GM04504 (cell line): Measurements from ENCODE around the gene PPT1.
A peak's percentile ranks its signal among the peaks of the same experiment; 100 is the strongest.
"Not testable (repeated sequence)": the region's sequence is repeated elsewhere in the genome, so short reads cannot be mapped to it uniquely, and the experiment has no call there.

Experiments used
- DNase-seq: peaks from one replicate; pipeline ENCODE4 v3.0.0-alpha.2; 2012; ENCODE audit warnings: low read depth

The PPT1 gene

DNA sequence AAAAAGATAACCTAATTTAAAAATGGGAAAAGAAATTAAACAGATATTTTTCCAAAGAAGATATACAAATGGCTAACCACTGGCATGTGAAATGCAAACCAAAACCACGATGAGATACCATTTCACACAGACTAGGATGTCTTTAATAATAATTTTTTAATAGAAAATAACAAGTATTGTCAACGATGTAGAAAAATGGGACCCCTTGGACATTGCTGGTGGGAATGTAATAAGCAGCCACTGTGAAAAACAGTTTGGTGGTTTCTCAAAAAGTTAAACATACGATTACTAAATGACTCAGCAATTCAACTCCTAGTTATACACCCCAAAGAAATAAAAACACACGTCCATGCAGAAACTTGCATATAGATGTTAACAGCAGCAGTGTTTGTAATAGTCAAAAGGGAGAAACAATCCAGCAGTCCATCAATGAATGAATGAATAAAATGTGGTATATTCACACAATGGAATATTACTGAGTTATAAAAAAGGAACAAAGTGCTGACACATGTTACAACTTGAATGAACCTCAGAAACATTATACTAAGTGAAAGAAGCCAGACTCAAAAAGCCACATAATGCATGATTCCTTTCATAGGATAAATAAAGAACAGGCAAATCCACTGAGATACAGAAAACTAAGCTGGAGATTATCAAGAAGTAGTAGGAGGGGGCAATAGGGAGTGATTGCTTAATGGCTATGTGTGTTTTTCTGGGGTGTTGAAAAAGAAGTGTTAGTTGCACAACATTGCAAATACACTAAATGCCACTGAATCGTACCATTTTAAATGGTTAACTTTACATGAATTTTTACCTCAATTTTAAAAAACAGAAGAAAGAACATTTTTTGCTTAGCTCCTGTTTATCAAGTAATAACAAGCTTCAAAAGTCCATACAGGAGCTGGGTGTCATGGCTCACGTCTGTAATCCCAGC, 4.1 kb downstream of the PPT1 start:
- DNase-seq: no peak

DNA sequence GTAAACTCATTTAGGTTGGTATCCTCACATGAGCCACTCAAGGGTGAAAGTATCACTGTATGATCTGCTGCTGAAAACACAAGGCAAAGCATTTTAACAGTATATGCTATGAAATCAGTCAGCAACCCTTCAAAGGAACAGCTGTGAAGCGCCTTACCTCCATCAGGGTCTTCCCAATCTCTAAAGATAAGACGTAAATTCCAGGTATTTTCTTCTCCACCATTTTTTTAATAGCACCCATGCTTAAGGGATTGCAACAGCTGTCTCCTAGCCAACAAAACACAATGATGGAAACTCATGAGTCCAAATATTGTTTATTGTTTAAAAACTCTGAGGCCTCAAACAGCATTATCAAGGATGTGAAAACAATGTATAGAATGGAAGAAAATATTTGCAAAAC, 4.8 kb downstream of the PPT1 start:
- no peak for DNase-seq

DNA sequence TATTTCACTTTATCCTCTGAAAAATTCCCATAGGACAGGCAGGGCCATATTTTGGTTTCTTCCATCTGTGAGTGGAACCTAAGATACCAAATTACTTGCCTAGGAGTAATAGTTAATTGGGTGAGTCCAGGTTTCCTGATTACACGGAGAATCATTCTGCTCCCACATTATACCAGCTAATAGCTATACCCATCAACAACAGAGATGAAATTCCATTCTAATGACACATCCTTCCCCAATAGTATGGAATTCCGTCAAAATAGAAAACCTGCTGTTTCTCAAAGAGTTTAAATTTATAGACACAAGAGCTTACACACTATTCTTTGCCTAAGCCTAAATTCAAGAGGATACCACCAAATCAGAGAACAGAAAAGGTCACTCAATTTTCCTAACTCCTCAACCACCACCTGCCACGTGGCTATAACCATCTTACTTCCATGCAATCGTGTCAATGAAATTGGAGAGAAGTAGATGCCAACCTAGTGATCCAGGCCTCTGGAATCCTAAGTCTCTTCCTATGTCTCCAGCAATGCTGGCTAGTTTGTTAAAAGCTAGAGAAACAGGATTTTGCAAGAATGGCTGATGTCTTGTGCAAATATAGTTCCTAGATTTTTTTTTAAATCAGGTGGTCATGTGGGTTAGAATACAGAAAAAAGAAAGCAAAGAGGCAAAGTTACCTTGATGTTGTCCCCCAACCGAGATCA, 6.2 kb downstream of the PPT1 start:
- DNase-seq: no peak

DNA sequence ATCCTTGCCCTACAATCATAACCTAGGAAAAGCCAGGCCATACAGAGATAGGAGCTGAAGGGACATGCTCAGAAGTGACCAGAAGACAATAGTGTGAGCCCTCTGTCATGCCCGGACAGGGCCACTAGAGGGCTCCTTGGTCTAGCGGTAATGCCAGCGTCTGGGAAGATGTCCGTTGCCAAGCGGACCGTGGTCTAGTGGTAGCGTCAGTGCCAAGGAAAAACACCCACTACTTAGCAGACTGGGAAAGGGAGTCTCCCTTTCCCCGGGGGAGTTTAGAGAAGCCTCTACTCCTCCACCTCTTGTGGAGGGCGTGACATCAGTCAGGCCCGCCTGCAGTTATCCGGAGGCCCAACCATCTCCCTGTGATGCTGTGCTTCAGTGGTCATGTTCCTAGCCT, 12.3 kb downstream of the PPT1 start:
- not testable (repeated sequence) for DNase-seq

DNA sequence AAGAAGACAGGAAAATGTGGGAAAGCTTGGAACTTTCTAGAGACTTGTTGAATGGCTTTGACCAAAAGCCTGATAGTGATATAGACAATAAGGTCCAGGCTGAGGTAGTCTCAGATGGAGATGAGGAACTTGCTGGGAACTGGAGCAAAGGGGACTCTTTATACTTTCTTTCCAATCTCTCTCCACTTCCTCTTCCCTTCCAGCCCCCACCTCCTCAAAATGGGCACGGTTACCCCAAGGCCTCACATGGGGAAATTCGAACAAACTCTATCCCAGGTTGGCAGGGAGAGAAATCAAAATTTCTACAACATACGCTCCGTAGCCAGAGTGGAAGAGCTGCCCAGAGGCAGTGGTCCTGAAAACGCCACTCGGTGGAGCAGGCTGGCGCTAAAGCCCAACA, 15.2 kb downstream of the PPT1 start:
- DNase-seq: no peak

DNA sequence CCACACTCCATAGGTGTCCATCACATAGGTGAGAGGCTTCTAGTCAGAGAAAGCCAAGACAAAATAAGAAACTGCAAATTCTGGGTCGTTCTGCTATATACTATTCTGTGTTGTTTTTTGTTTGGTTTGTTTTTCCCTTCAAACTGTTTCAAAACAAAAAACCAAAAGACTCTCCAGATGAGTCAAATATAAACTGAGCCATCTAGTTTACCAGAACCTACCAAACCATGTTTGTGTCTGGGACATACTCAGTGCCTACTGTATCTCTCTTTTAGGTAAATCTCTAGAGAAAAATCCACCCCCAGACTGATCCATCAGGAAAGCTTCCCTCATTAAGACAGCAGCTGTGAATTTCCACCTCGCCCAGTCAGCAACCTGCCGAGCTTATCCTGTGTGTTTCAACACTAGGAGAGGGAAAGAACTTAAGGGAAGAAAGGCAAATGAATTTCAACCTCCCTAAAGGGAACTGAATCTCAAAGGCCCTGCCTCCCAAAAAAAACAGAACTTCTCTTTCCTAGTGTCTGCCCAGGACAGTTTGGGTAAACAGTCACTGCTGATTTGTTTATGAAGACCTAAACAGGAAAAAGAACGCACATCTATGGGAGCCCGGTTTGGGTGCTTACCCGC, 17.2 kb downstream of the PPT1 start:
- no peak for DNase-seq

DNA sequence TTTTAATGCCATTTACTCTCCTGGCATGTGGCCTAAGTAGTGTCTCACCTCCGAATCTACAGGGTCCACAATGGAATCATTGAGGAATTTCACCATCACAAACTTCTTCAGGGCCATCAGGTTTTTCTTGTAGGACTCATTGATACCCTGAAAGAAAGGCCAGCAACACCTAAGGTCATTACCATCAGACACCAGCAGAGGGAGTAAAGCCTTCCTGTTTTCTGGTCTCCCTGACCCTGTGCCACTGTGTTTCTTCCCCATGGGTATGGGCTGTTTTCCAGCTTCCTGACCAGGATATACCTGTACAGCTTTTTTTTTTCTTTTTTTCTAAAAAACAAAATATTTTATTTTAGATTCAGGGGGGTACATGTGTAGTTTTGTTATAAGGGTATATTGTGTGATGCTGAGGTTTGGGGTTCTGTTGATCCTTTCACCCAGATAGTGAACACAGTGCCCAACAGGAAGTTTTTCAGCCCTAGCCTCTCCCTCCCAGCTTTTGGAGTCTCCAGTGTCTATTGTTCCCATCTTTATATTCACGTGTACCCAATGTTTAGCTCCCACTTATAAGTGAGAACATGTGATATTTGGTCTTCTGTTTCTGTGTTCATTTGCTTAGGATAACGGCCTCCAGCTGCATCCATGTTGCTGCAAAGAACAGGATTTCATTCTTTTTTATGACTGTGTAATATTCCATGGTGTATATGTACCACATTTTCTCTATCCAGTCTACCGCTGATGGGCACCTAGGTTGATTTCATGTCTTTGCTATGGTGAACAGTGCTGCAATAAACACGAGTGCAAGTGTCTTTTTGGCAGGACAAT, 18.3 kb downstream of the PPT1 start:
- DNase-seq: peak; percentile 24

DNA sequence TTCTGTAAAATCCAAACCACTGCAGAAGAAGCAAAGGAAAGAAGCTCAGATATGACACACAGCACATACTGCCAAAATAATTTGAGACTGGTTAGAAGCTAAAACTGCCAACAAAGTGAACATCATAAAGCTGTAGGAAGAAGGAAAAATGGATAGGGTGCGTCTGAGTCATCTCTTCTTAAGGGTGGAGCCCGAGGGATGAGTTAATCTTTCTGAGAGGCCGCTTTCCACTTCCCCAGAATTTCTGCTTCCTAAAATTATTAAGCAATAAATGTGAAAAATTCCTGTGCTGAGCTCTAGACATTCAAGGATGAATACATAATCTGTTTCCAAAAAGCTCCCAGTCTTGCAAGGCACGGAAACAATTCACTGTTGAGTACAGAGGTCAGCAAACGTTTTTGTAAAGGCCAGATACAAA, 20.1 kb downstream of the PPT1 start:
- DNase-seq: peak; percentile 88

DNA sequence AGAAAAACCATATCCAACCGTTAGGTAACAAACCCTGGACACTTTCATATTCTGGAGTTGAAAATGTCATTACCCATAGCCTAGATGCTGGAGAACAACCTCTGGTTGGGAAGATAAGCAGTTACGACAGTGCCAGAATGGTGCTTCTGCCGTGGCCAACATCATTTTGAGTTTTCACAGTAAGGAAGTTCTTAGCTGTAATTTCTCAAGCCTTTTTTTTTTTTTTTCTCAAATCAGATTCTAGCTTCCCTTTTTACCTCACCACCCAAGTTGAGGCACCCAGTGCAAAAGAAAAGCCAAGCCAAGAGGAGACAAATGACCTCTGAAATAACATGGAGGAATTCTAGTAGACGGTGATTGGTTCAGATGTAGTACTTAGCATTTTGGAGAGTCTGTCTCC, 21.8 kb downstream of the PPT1 start:
- DNase-seq: no peak

DNA sequence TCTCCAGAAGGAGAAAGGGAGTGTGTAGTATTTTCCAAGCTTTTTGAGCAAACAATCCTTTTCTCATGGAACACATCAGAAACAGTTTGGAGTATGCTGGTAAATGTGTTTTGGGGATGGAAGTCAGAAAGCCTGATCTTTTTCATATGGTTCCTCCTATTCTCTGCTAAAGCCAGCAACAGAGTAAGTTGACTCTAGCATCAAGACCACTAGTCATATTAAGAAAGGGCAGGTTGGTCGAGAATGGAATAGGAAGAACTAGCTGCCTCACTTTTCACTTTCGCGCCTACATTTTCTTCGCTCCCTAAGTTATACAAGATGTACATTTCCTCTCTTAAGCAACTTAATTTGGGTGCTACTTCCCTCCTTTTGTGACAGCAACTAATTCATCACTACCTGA, 24.0 kb downstream of the PPT1 start:
- no peak for DNase-seq

DNA sequence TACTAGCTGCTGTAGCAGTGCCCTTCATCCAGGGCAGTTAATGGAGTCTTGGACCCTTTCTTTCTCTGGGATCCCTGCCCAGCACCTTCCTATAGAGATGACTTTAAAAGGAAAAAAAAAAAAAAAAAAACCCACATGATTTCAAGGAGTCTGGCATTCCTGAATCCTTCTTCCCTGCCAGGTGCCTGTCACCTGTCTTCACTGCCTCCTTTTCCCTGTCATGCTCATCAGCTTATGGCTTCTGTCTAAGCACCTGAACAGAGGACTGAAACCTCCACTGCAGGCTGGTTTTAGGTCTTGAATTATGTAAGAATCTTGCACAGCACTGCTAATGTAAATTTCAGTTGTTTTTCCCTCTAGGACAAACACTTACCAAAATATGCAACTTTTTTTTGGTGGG, 24.9 kb downstream of the PPT1 start:
- no peak for DNase-seq

DNA sequence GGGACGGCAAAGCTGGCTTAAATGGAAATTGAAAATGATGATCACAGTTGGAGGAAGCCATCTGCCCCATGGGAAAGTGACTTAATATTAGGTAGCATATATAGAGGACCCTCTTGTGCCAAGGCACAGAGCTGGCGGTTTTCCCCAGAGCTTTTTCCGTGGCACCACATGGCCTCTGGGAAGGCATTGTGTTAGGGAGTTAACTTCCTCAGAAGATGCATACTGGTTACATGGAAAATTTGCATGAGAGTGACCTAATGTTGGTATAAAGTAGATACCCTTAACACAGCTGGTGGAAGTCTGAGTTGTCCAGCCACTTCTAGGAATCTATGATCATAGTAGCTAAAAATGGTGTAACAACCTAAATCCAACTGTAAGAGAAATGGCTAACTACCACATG, 29.2 kb downstream of the PPT1 start:
- DNase-seq: no peak

DNA sequence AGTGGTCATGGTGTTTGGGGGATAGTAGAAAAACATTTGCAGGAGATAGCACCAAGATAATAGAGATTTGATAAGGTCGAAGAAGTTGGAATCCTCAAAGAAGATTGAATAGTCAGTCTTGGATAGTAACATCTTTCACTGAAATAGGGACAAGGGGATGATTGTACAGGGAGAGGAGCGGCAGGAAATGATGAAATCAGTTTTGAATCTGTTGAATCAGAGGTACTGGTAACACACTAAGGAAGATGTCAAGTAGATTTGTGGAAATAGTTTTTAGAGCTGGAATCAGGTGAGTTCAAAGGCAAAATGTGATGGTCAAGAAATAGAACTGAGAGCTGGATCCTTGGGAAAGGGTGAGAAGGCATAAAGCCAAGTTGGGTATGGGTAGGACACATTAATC, 30.0 kb downstream of the PPT1 start:
- DNase-seq: no peak

DNA sequence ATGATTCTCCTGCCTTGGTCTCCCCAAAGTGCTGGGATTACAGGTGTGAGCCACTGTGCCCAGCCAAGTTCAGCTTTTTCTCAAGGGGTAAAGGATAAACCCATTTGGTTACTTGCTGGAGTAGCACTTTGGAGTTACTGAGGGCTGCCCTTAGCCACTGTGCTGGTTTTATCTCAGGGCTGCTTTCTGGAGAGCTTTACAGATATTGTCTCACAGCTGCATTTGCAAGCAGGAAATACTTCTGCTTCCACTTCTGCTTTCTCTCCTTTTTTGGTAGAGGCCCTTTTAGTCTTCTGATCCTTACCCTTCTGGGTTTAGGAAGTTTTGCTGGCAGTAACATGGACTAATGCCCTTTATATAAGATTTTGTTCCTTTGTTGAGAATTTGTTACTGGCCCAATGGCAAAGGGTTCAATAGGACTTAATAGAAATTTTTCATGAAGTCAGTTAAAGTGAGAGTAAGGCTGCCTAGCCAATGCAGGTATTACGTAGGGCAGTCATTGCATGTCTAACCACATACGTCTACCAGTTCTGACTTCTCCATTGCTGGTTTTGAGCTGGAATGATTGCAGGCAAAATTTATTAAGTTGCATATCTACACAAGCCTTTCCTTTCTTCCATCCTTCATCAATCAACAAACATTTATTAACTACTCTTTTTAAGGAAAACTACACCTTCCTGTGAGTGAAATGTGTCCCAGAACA, 32.1 kb downstream of the PPT1 start:
- no peak for DNase-seq

DNA sequence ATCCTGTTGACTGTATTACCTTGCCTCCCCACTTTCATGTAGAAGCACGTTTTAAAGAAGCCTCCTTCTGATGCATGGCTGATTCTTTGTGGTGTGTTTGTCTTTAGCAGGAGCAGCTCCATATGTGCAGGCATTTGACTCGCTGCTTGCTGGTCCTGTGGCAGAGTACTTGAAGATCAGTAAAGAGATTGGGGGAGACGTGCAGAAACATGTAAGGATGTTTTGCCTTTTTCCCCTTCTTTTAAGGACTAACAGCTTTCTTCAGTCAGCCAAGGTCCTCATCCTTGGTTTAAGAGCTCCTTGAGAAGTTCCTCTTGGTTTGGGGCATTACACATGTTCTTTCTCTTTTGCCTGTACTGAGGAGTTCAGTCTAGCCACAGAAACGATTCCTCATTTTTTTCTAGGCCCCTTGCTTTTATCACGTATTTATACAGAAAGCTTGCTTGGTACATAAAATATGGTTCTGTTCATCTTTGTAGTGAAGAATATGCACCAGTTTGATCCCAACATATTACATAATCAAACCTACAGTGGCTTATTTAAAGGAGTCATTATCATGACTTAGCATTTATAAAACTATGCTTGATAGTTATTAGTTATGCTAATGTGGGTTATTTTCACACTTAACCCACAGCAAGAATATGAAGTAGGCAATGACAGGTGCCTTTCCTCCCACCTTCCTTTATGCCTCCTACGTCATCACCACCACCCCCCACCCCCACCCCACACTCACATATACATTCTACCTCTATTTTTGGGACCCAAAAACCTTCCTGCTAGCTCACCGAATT, 36.9 kb downstream of the PPT1 start:
- no peak for DNase-seq

DNA sequence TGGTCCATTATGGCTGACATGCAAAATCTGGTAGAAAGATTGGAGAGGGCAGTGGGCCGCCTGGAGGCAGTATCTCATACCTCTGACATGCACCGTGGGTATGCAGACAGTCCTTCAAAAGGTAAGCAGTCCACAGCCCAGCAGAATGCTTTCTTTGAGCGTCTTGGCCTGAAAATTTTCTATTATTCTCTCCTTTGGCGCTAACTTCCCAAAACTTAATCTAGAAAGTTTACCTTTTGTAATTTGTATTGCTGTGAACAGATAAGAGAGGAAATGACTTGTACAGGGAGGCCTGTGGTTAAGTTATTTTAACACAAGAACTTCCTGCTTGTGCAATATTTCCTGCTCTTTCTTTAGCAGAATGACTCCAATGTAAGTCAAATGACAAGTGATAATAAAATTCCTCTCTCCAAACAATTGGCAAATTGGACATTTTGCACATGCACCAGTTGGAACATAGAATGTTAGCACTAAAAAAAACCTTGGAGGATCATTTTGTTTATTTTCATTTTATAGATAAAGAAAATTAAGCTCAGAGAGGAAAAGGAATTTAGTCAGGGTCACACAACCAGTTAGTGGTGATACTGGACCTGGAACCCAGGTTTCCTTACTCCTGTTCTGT, 37.6 kb downstream of the PPT1 start:
- no peak for DNase-seq

DNA sequence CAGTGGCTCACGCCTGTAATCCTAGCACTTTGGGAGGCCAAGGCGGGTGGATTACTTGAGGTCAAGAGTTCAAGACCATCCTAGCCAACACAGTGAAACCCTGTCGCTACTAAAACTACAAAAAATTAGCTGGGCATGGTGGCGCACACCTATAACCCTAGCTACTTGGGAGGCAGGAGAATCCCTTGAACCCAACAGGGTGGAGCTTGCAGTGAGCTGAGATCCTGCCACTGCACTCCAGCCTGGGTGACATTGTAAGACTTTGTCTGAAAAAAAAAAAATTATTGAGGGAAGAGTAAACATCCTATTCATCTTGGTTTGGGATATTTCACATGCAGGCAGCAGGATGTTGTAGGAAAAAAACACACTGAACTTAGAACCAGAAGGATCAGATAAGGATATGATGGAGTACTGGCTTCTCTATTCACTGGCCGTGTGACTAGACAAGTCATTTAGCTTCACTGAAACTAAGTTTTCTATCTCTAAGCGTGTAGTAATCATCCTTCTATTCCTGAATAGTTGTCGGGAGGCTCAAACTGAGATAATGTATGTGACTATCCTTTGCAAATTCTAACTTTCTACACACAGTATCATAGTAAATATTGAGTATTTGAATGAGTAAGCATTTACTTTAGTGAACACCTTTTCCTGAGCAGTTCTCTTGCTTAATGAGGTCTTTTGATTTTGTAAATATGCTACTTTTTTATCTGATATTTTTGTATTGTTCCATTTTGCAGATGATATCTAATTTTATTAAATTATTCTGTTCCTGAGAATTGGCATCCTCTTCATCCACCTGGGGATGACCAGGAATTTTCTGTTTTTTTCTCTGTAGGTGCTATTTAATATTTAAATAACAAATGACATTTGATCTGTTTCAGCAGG, 38.4 kb downstream of the PPT1 start:
- no peak for DNase-seq

DNA sequence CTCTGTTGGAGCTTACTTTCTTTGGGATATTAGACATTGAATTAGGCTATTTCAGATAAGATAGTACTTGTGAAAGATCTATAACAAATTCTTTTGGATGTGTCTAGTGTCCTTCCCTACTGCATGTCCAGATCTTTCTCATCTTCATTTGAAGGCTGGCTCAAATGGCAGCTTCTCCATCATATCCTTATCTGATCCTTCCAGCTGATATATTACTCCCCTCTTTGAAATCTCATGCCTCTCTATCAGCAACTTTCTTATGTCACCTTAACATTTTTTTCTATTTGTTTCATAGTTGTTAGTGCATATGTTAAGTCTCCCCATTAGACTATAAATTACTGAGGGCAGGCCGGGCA, 39.0 kb downstream of the PPT1 start:
- no peak for DNase-seq

DNA sequence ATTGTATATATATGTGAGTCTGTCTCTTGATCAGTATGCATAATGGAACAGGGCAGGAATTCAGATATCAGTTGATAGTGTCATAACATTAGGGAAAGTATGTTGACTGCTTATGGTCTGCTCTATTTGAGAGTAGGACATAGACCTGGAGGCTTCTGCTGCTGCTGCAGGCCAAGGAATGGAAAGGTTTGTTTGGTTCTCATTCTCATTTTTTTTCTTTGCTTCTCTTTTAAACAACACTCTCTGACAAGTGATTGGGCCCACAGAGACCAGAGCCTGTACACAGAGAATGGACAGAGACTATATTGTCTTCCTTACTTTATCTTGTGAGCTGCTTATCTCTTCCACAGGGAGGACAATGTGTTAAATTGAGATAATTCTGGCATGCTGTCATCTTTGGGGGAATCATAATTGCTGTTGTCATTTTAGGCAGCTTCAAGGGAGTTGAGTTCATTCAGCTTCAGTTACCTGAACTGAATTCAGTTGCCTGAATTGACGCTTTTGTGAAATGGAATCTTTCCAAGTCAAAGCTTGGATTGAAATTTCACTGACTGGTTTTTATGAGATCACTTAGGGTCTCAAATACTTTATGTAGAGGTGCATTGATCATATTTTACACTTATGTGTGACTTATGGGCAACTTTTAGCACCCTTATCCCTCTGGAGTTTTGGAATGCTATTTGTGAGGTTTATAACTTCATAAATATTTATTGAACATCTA, 39.6 kb downstream of the PPT1 start:
- DNase-seq: no peak
